Nephron (organoid): ENCODE measurements around the gene GTPBP10.
A peak's percentile ranks its signal among the peaks of the same experiment; 100 is the strongest.

Source experiments
- H3K27ac Mint-ChIP-seq, 3 experiments: 2 replicates each; pipeline ENCODE4 v1.8.0; 2020; ENCODE audit warnings: mixed read lengths in 3 of 3, mild to moderate bottlenecking in 2 of 3, moderate library complexity in 1 of 3
- H3K27me3 Mint-ChIP-seq: 2 replicates; pipeline ENCODE4 v1.8.0; 2021; ENCODE audit warnings: low read depth, mild to moderate bottlenecking, moderate library complexity, mixed read lengths
- H3K36me3 Mint-ChIP-seq: 2 replicates; pipeline ENCODE4 v1.8.0; 2020; ENCODE audit warnings: low read depth, mixed read lengths
- H3K4me1 Mint-ChIP-seq: 2 replicates; pipeline ENCODE4 v1.8.0; 2020; ENCODE audit warnings: mixed read lengths
- H3K4me3 Mint-ChIP-seq, 3 experiments: 2 replicates each; pipeline ENCODE4 v1.8.0; 2020; ENCODE audit warnings: mild to moderate bottlenecking in 3 of 3, mixed read lengths in 3 of 3, moderate library complexity in 2 of 3
- H3K9me3 Mint-ChIP-seq: 2 replicates; pipeline ENCODE4 v1.8.0; 2020; ENCODE audit warnings: mixed read lengths
- CTCF ChIP-seq, 3 experiments: fragments of 200-600 bp; sonication (generic); IDR thresholded peaks; one replicate each; pipeline ENCODE4 v1.5.0; 2021; ENCODE audit warnings: antibody characterized with exemption in 3 of 3; ENCODE audit not compliant: unreplicated experiment in 3 of 3

Gene GTPBP10

GRCh38 chr7:90409667-90410066 is 63.2 kb downstream of the GTPBP10 start:
- Mint-ChIP-seq H3K9me3 (no peaks in the 10 kb centered on the region), H3K27me3 (no peaks in the 10 kb centered on the region), H3K4me1 (no peaks in the 10 kb centered on the region), H3K4me3 (no peak overlapping the region), H3K27ac (no peak overlapping the region), H3K36me3 (peaks cover 52% of the 10 kb centered on the region)
- no peak for TF ChIP-seq CTCF (IDR thresholded peaks at IDR 0.05; ENCODE audit: unreplicated experiment in 3 of 3)

DNA sequence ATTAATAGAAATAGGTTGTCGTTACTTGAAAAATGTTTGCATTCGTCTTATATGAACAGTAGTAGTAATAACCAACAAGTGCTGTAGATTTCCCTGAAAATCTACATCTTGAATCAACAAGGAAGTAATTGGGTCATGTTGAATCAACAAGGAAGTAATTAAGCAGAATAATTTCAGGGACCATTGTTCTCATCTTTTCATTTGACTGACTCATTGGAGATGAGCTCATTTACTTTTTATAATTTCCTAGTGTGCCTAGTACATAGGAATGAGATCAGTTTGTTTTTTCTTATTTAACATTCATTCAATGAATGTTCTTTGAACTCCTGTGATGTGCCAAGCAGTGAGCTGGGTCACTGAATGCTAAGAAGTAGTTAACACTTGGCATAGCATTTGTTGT is 65.0 kb downstream of the GTPBP10 start:
- no peak overlapping the region for H3K4me3 Mint-ChIP-seq
- no peak overlapping the region for H3K27ac Mint-ChIP-seq
- no peaks in the 10 kb centered on the region for H3K9me3 Mint-ChIP-seq
- H3K4me1 Mint-ChIP-seq, result no peaks in the 10 kb centered on the region
- TF ChIP-seq CTCF (IDR thresholded peaks at IDR 0.05; ENCODE audit: unreplicated experiment in 3 of 3), result no peak
- H3K36me3 Mint-ChIP-seq, result peaks cover 52% of the 10 kb centered on the region
- no peaks in the 10 kb centered on the region for H3K27me3 Mint-ChIP-seq

GRCh38 chr7:90412458-90413184 is 66.1 kb downstream of the GTPBP10 start:
- TF ChIP-seq CTCF (IDR thresholded peaks at IDR 0.05; ENCODE audit: unreplicated experiment in 3 of 3), result no peak
- H3K27ac Mint-ChIP-seq, result peak overlapping the region in 1 of 3 experiments; percentile 40
- H3K27me3 Mint-ChIP-seq, result no peaks in the 10 kb centered on the region
- peaks cover 46% of the 10 kb centered on the region for H3K36me3 Mint-ChIP-seq
- no peaks in the 10 kb centered on the region for H3K4me1 Mint-ChIP-seq
- H3K9me3 Mint-ChIP-seq, result no peaks in the 10 kb centered on the region
- H3K4me3 Mint-ChIP-seq, result no peak overlapping the region

GRCh38 chr7:90413185-90413528 is 66.6 kb downstream of the GTPBP10 start:
- Mint-ChIP-seq H3K27me3 (no peaks in the 10 kb centered on the region), H3K4me1 (no peaks in the 10 kb centered on the region), H3K36me3 (peaks cover 42% of the 10 kb centered on the region), H3K4me3 (no peak overlapping the region), H3K9me3 (no peaks in the 10 kb centered on the region), H3K27ac (peak overlapping the region in 1 of 3 experiments; percentile 40)
- TF ChIP-seq CTCF (IDR thresholded peaks at IDR 0.05; ENCODE audit: unreplicated experiment in 3 of 3), result no peak

DNA sequence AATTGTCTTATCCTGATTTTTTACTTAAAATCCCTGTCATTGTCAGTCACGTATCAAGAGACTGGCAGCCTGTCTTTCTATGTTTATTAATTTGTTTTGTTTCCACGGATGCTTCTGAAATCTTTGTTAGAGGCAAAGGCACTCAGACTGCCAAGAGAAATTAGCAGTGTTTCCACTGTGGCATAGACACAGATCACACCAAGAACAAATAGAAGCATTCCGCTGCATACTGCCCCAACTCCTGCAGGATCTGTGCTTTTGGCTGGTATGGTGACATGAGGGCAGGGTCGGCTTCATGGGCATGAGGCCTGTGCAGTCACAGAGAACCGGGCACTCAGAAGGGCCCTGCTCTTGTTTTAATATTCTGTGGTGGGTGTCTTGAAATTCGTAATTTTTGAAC is 75.1 kb downstream of the GTPBP10 start:
- H3K27me3 Mint-ChIP-seq, result no peaks in the 10 kb centered on the region
- H3K27ac Mint-ChIP-seq, result no peak overlapping the region
- no peaks in the 10 kb centered on the region for H3K4me1 Mint-ChIP-seq
- TF ChIP-seq CTCF (IDR thresholded peaks at IDR 0.05; ENCODE audit: unreplicated experiment in 3 of 3), result no peak
- no peak overlapping the region for H3K4me3 Mint-ChIP-seq
- no peaks in the 10 kb centered on the region for H3K36me3 Mint-ChIP-seq
- H3K9me3 Mint-ChIP-seq, result no peaks in the 10 kb centered on the region

GRCh38 chr7:90424720-90425119 is 78.2 kb downstream of the GTPBP10 start:
- TF ChIP-seq CTCF (IDR thresholded peaks at IDR 0.05; ENCODE audit: unreplicated experiment in 3 of 3), result no peak

More at GRCh38 chr7:90424720-90425119, 78.2 kb downstream of the GTPBP10 start:
- Mint-ChIP-seq H3K4me3 (no peak overlapping the region), H3K4me1 (no peaks in the 10 kb centered on the region), H3K9me3 (no peaks in the 10 kb centered on the region), H3K27me3 (no peaks in the 10 kb centered on the region), H3K27ac (no peak overlapping the region), H3K36me3 (no peaks in the 10 kb centered on the region)
